NCI-H1092 (cell line): ENCODE measurements around the gene CD46.
"Not testable (repeated sequence)": the region's sequence is repeated elsewhere in the genome, so short reads cannot be mapped to it uniquely, and the experiment has no call there.

Experiments used
- DNase-seq: peaks from one replicate; lab custom pipeline; 2025; lab: John Stamatoyannopoulos, UW

CD46 gene

GRCh38 chr1:207751463-207751789 lies 428 bp upstream of the CD46 start:
- DNase-seq, result not testable (repeated sequence)

GRCh38 chr1:207752456-207752998 lies 673 bp downstream of the CD46 start:
- DNase-seq, result no peak

GRCh38 chr1:207753611-207754010 lies 1.8 kb downstream of the CD46 start:
- DNase-seq, result no peak

GRCh38 chr1:207754011-207754410 lies 2.2 kb downstream of the CD46 start:
- no peak for DNase-seq

GRCh38 chr1:207754974-207755700 lies 3.3 kb downstream of the CD46 start:
- DNase-seq, result no peak

GRCh38 chr1:207755846-207756693 lies 4.2 kb downstream of the CD46 start:
- DNase-seq, result no peak

GRCh38 chr1:207762622-207763021 lies 10.8 kb downstream of the CD46 start:
- no peak for DNase-seq

GRCh38 chr1:207763091-207763490 lies 11.2 kb downstream of the CD46 start:
- DNase-seq, result no peak

- no peak for DNase-seq
Measured at GRCh38 chr1:207763972-207764371, 12.1 kb downstream of the CD46 start.

GRCh38 chr1:207766569-207766968 lies 14.7 kb downstream of the CD46 start:
- DNase-seq, result no peak

- DNase-seq, result not testable (repeated sequence)
Measured at GRCh38 chr1:207770514-207770913, 18.7 kb downstream of the CD46 start.

GRCh38 chr1:207776045-207776444 lies 24.2 kb downstream of the CD46 start:
- not testable (repeated sequence) for DNase-seq

GRCh38 chr1:207777412-207777811 lies 25.6 kb downstream of the CD46 start:
- DNase-seq, result not testable (repeated sequence)

GRCh38 chr1:207779008-207779407 lies 27.2 kb downstream of the CD46 start:
- no peak for DNase-seq

GRCh38 chr1:207781312-207781711 lies 29.5 kb downstream of the CD46 start:
- no peak for DNase-seq

GRCh38 chr1:207787776-207788175 lies 35.9 kb downstream of the CD46 start:
- DNase-seq, result no peak

GRCh38 chr1:207789386-207789785 lies 37.5 kb downstream of the CD46 start:
- DNase-seq, result no peak

GRCh38 chr1:207789792-207790787 lies 38.2 kb downstream of the CD46 start:
- DNase-seq, result no peak

GRCh38 chr1:207791290-207791689 lies 39.4 kb downstream of the CD46 start:
- DNase-seq, result no peak

GRCh38 chr1:207793327-207793726 lies 41.5 kb downstream of the CD46 start:
- no peak for DNase-seq

- no peak for DNase-seq
Measured at GRCh38 chr1:207794861-207795260, 43.0 kb downstream of the CD46 start.
